ENCODE results near the gene WDR5. TPM values are rescaled to one million over a fixed set of nuclear protein-coding genes. Genes with fewer than 3 reads are reported as not detected.

The WDR5 gene
- total RNA-seq, 1 experiment from 2014 or later, result 29.1 TPM

GRCh38 chr9:134198791-134199190 lies 62.9 kb downstream of the WDR5 start:
- intact Hi-C loops (cut with micrococcal nuclease), result no loop called here
- Histone ChIP-seq H2AFZ (ENCODE audit: low read length) (no peak overlapping the region), H3K9me2 (replicated peaks; ENCODE audit: low read length) (no peaks in the 10 kb centered on the region), H3K36me3 (ENCODE audit: low read depth, low read length) (no peaks in the 10 kb centered on the region), H3K4me3 (ENCODE audit: low read length) (no peak overlapping the region), H3K4me1 (ENCODE audit: insufficient read depth, low read length) (no peaks in the 10 kb centered on the region), H4K20me1 (ENCODE audit: low read length) (no peaks in the 10 kb centered on the region), H3K4me2 (ENCODE audit: low read length) (no peak overlapping the region), H3K27me3 (ENCODE audit: low read length) (peaks cover 6% of the 10 kb centered on the region; the same call in 1 of the 2 replicates), H3F3A (ENCODE audit: low read length, unreplicated experiment) (no peaks in the 10 kb centered on the region), H3K79me2 (ENCODE audit: low read length) (no peaks in the 10 kb centered on the region), H3K9ac (ENCODE audit: low read length) (no peak overlapping the region), H3K9me3 (ENCODE audit: low read length) (no peaks in the 10 kb centered on the region), H3K27ac (ENCODE audit: low read length) (no peak overlapping the region)
- no TSS peak for BruUV-seq (replicated peaks)
- ChIA-PET POLR2A (ENCODE audit: unreplicated experiment) (no interaction called here), CTCF (no interaction called here)
- no peak for DNase-seq
- no peak for ATAC-seq
- TF ChIP-seq EZH2 (IDR thresholded peaks at IDR 0.05; ENCODE audit: low read length, unreplicated experiment) (no peak), EZH2phosphoT487 (IDR thresholded peaks at IDR 0.05; ENCODE audit: borderline replicate concordance, low read length) (no peak), CTCF (conservative IDR thresholded peaks at IDR 0.05; ENCODE audit: low read depth, low read length) (no peak)

- H3K27me3 ChIP-seq (ENCODE audit: low read length), result peaks cover 6% of the 10 kb centered on the region; the same call in 1 of the 2 replicates
- H3K79me2 ChIP-seq (ENCODE audit: low read length), result no peaks in the 10 kb centered on the region
- intact Hi-C loops (cut with micrococcal nuclease), result no loop called here
- ChIA-PET POLR2A (ENCODE audit: unreplicated experiment) (no interaction called here), CTCF (no interaction called here)
- DNase-seq, result no peak
- no peaks in the 10 kb centered on the region for H3K36me3 ChIP-seq (ENCODE audit: low read depth, low read length)
- H3F3A ChIP-seq (ENCODE audit: low read length, unreplicated experiment), result no peaks in the 10 kb centered on the region
- no peaks in the 10 kb centered on the region for H3K9me3 ChIP-seq (ENCODE audit: low read length)
- BruUV-seq (replicated peaks), result no TSS peak
- ATAC-seq, result no peak
- TF ChIP-seq EZH2 (IDR thresholded peaks at IDR 0.05; ENCODE audit: low read length, unreplicated experiment) (no peak), CTCF (conservative IDR thresholded peaks at IDR 0.05; ENCODE audit: low read depth, low read length) (no peak), EZH2phosphoT487 (IDR thresholded peaks at IDR 0.05; ENCODE audit: borderline replicate concordance, low read length) (no peak)
- H3K4me2 ChIP-seq (ENCODE audit: low read length), result no peak overlapping the region
- H2AFZ ChIP-seq (ENCODE audit: low read length), result no peak overlapping the region
- H3K27ac ChIP-seq (ENCODE audit: low read length), result no peak overlapping the region
- H3K4me1 ChIP-seq (ENCODE audit: insufficient read depth, low read length), result no peaks in the 10 kb centered on the region
- H3K4me3 ChIP-seq (ENCODE audit: low read length), result no peak overlapping the region
- no peaks in the 10 kb centered on the region for H4K20me1 ChIP-seq (ENCODE audit: low read length)
- no peak overlapping the region for H3K9ac ChIP-seq (ENCODE audit: low read length)
- no peaks in the 10 kb centered on the region for H3K9me2 ChIP-seq (replicated peaks; ENCODE audit: low read length)
Measured at GRCh38 chr9:134200730-134201129, 64.8 kb downstream of the WDR5 start.

GRCh38 chr9:134203224-134203623 lies 67.3 kb downstream of the WDR5 start:
- Histone ChIP-seq H3K27me3 (ENCODE audit: low read length) (peaks cover 6% of the 10 kb centered on the region; the same call in 1 of the 2 replicates), H3K9me2 (replicated peaks; ENCODE audit: low read length) (no peaks in the 10 kb centered on the region), H4K20me1 (ENCODE audit: low read length) (no peaks in the 10 kb centered on the region), H3K4me3 (ENCODE audit: low read length) (no peak overlapping the region), H3F3A (ENCODE audit: low read length, unreplicated experiment) (no peaks in the 10 kb centered on the region), H3K9ac (ENCODE audit: low read length) (no peak overlapping the region), H2AFZ (ENCODE audit: low read length) (no peak overlapping the region), H3K36me3 (ENCODE audit: low read depth, low read length) (no peaks in the 10 kb centered on the region), H3K79me2 (ENCODE audit: low read length) (no peaks in the 10 kb centered on the region), H3K9me3 (ENCODE audit: low read length) (no peaks in the 10 kb centered on the region), H3K4me2 (ENCODE audit: low read length) (no peak overlapping the region), H3K4me1 (ENCODE audit: insufficient read depth, low read length) (no peaks in the 10 kb centered on the region), H3K27ac (ENCODE audit: low read length) (no peak overlapping the region)
- CTCF ChIA-PET, result no interaction called here
- no TSS peak for BruUV-seq (replicated peaks)
- POLR2A ChIA-PET (ENCODE audit: unreplicated experiment), result no interaction called here
- ATAC-seq, result no peak
- intact Hi-C loops (cut with micrococcal nuclease), result no loop called here
- no peak for DNase-seq
- TF ChIP-seq EZH2 (IDR thresholded peaks at IDR 0.05; ENCODE audit: low read length, unreplicated experiment) (no peak), CTCF (conservative IDR thresholded peaks at IDR 0.05; ENCODE audit: low read depth, low read length) (no peak), EZH2phosphoT487 (IDR thresholded peaks at IDR 0.05; ENCODE audit: borderline replicate concordance, low read length) (no peak)
